ENCODE data around the gene COL7A1.

The COL7A1 gene

GRCh38 chr3:48617559-48617958 lies 22.4 kb upstream of the COL7A1 start:
- Histone ChIP-seq H3K36me3 (ENCODE audit: control insufficient read depth, insufficient read depth, low read length) (peaks cover 14% of the 10 kb centered on the region), H3K27ac (ENCODE audit: low read depth, low read length) (no peak overlapping the region), H3K9ac (ENCODE audit: low read length) (no peak overlapping the region), H3K9me3 (ENCODE audit: control insufficient read depth, insufficient read depth, low read depth, low read length) (peaks cover 24% of the 10 kb centered on the region), H3K4me3 (ENCODE audit: low read depth, low read length) (no peak overlapping the region), H3K27me3 (ENCODE audit: control insufficient read depth, insufficient read depth, low read length) (no peaks in the 10 kb centered on the region), H3K4me1 (ENCODE audit: control insufficient read depth, insufficient read depth, low read length) (no peaks in the 10 kb centered on the region)

- Histone ChIP-seq H3K4me1 (ENCODE audit: control insufficient read depth, insufficient read depth, low read length) (no peaks in the 10 kb centered on the region), H3K36me3 (ENCODE audit: control insufficient read depth, insufficient read depth, low read length) (no peaks in the 10 kb centered on the region; the same call in 1 of the 2 replicates), H3K4me3 (ENCODE audit: low read depth, low read length) (no peak overlapping the region), H3K27ac (ENCODE audit: low read depth, low read length) (no peak overlapping the region), H3K27me3 (ENCODE audit: control insufficient read depth, insufficient read depth, low read length) (no peaks in the 10 kb centered on the region; the same call in 1 of the 2 replicates), H3K9ac (ENCODE audit: low read length) (no peak overlapping the region), H3K9me3 (ENCODE audit: control insufficient read depth, insufficient read depth, low read depth, low read length) (peaks cover 24% of the 10 kb centered on the region)
Observed at GRCh38 chr3:48614044-48614443, 18.9 kb upstream of the COL7A1 start.

- no peaks in the 10 kb centered on the region; the same call in 1 of the 2 replicates for H3K27me3 ChIP-seq (ENCODE audit: control insufficient read depth, insufficient read depth, low read length)
- peaks cover 10% of the 10 kb centered on the region for H3K9me3 ChIP-seq (ENCODE audit: control insufficient read depth, insufficient read depth, low read depth, low read length)
- H3K27ac ChIP-seq (ENCODE audit: low read depth, low read length): no peak overlapping the region
- H3K36me3 ChIP-seq (ENCODE audit: control insufficient read depth, insufficient read depth, low read length): peaks cover 10% of the 10 kb centered on the region
- H3K9ac ChIP-seq (ENCODE audit: low read length): no peak overlapping the region
- 0 out of 2 replicates have a peak, but pooled peaks cover 5% of the 10 kb centered on the region for H3K4me1 ChIP-seq (ENCODE audit: control insufficient read depth, insufficient read depth, low read length)
- no peak overlapping the region for H3K4me3 ChIP-seq (ENCODE audit: low read depth, low read length)
Observed at GRCh38 chr3:48612309-48612708, 17.2 kb upstream of the COL7A1 start.

- Histone ChIP-seq H3K27me3 (ENCODE audit: control insufficient read depth, insufficient read depth, low read length) (no peaks in the 10 kb centered on the region; the same call in 1 of the 2 replicates), H3K36me3 (ENCODE audit: control insufficient read depth, insufficient read depth, low read length) (peaks cover 30% of the 10 kb centered on the region), H3K9me3 (ENCODE audit: control insufficient read depth, insufficient read depth, low read depth, low read length) (no peaks in the 10 kb centered on the region), H3K9ac (ENCODE audit: low read length) (peak within 1 kb of the TSS; percentile 95), H3K27ac (ENCODE audit: low read depth, low read length) (peak within 1 kb of the TSS; percentile 87), H3K4me3 (ENCODE audit: low read depth, low read length) (peak within 1 kb of the TSS; percentile 96), H3K4me1 (ENCODE audit: control insufficient read depth, insufficient read depth, low read length) (0 out of 2 replicates have a peak, but pooled peaks cover 5% of the 10 kb centered on the region)
Observed at GRCh38 chr3:48609088-48610005, 14.2 kb upstream of the COL7A1 start, which contains the start of gene UQCRC1. UQCRC1 (minus strand) TSS chr3:48609646; CDS start chr3:48609620, 26 bp downstream.

GRCh38 chr3:48607519-48607918 lies 12.4 kb upstream of the COL7A1 start:
- Histone ChIP-seq H3K9me3 (ENCODE audit: control insufficient read depth, insufficient read depth, low read depth, low read length) (no peaks in the 10 kb centered on the region), H3K9ac (ENCODE audit: low read length) (no peak overlapping the region), H3K36me3 (ENCODE audit: control insufficient read depth, insufficient read depth, low read length) (peaks cover 48% of the 10 kb centered on the region), H3K27ac (ENCODE audit: low read depth, low read length) (no peak overlapping the region), H3K4me1 (ENCODE audit: control insufficient read depth, insufficient read depth, low read length) (0 out of 2 replicates have a peak, but pooled peaks cover 5% of the 10 kb centered on the region), H3K27me3 (ENCODE audit: control insufficient read depth, insufficient read depth, low read length) (no peaks in the 10 kb centered on the region; the same call in 1 of the 2 replicates), H3K4me3 (ENCODE audit: low read depth, low read length) (no peak overlapping the region)

GRCh38 chr3:48601622-48601994 lies 6.5 kb upstream of the COL7A1 start:
- Histone ChIP-seq H3K27me3 (ENCODE audit: control insufficient read depth, insufficient read depth, low read length) (no peaks in the 10 kb centered on the region), H3K9me3 (ENCODE audit: control insufficient read depth, insufficient read depth, low read depth, low read length) (no peaks in the 10 kb centered on the region), H3K4me1 (ENCODE audit: control insufficient read depth, insufficient read depth, low read length) (peaks cover 26% of the 10 kb centered on the region; the same call in 1 of the 2 replicates), H3K4me3 (ENCODE audit: low read depth, low read length) (no peak overlapping the region), H3K36me3 (ENCODE audit: control insufficient read depth, insufficient read depth, low read length) (peaks cover 95% of the 10 kb centered on the region), H3K27ac (ENCODE audit: low read depth, low read length) (no peak overlapping the region), H3K9ac (ENCODE audit: low read length) (no peak overlapping the region)

GRCh38 chr3:48600711-48601621 lies 5.8 kb upstream of the COL7A1 start:
- no peak overlapping the region for H3K4me3 ChIP-seq (ENCODE audit: low read depth, low read length)
- no peaks in the 10 kb centered on the region for H3K27me3 ChIP-seq (ENCODE audit: control insufficient read depth, insufficient read depth, low read length)
- no peak overlapping the region for H3K9ac ChIP-seq (ENCODE audit: low read length)
- peaks cover 92% of the 10 kb centered on the region for H3K36me3 ChIP-seq (ENCODE audit: control insufficient read depth, insufficient read depth, low read length)
- no peaks in the 10 kb centered on the region for H3K9me3 ChIP-seq (ENCODE audit: control insufficient read depth, insufficient read depth, low read depth, low read length)
- H3K4me1 ChIP-seq (ENCODE audit: control insufficient read depth, insufficient read depth, low read length): peaks cover 32% of the 10 kb centered on the region
- no peak overlapping the region for H3K27ac ChIP-seq (ENCODE audit: low read depth, low read length)

- H3K4me3 ChIP-seq (ENCODE audit: low read depth, low read length): no peak overlapping the region
- peaks cover 40% of the 10 kb centered on the region for H3K4me1 ChIP-seq (ENCODE audit: control insufficient read depth, insufficient read depth, low read length)
- peaks cover 79% of the 10 kb centered on the region for H3K36me3 ChIP-seq (ENCODE audit: control insufficient read depth, insufficient read depth, low read length)
- H3K9ac ChIP-seq (ENCODE audit: low read length): no peak overlapping the region
- H3K9me3 ChIP-seq (ENCODE audit: control insufficient read depth, insufficient read depth, low read depth, low read length): no peaks in the 10 kb centered on the region
- H3K27ac ChIP-seq (ENCODE audit: low read depth, low read length): no peak overlapping the region
- peaks cover 1% of the 10 kb centered on the region; the same call in 1 of the 2 replicates for H3K27me3 ChIP-seq (ENCODE audit: control insufficient read depth, insufficient read depth, low read length)
Observed at GRCh38 chr3:48599509-48600285, 4.6 kb upstream of the COL7A1 start.

GRCh38 chr3:48599077-48599501 lies 4.0 kb upstream of the COL7A1 start:
- no peak overlapping the region for H3K4me3 ChIP-seq (ENCODE audit: low read depth, low read length)
- peaks cover 46% of the 10 kb centered on the region for H3K4me1 ChIP-seq (ENCODE audit: control insufficient read depth, insufficient read depth, low read length)
- H3K9me3 ChIP-seq (ENCODE audit: control insufficient read depth, insufficient read depth, low read depth, low read length): no peaks in the 10 kb centered on the region
- peaks cover 7% of the 10 kb centered on the region; the same call in 1 of the 2 replicates for H3K27me3 ChIP-seq (ENCODE audit: control insufficient read depth, insufficient read depth, low read length)
- H3K36me3 ChIP-seq (ENCODE audit: control insufficient read depth, insufficient read depth, low read length): peaks cover 73% of the 10 kb centered on the region
- peak overlapping the region; percentile 68; the same call in 1 of the 2 replicates for H3K27ac ChIP-seq (ENCODE audit: low read depth, low read length)
- peak overlapping the region; percentile 29 for H3K9ac ChIP-seq (ENCODE audit: low read length)

Measured in HUES6 (cell line).